ENCODE results near the gene ESPL1.

ESPL1 gene

GRCh38 chr12:53239643-53240258, 28.3 kb upstream of the ESPL1 start:
- no peaks in the 10 kb centered on the region for H3K4me1 ChIP-seq
- TF ChIP-seq, protein P1, sequence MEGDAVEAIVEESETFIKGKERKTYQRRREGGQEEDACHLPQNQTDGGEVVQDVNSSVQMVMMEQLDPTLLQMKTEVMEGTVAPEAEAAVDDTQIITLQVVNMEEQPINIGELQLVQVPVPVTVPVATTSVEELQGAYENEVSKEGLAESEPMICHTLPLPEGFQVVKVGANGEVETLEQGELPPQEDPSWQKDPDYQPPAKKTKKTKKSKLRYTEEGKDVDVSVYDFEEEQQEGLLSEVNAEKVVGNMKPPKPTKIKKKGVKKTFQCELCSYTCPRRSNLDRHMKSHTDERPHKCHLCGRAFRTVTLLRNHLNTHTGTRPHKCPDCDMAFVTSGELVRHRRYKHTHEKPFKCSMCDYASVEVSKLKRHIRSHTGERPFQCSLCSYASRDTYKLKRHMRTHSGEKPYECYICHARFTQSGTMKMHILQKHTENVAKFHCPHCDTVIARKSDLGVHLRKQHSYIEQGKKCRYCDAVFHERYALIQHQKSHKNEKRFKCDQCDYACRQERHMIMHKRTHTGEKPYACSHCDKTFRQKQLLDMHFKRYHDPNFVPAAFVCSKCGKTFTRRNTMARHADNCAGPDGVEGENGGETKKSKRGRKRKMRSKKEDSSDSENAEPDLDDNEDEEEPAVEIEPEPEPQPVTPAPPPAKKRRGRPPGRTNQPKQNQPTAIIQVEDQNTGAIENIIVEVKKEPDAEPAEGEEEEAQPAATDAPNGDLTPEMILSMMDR (IDR thresholded peaks at IDR 0.05): no peak
- no peaks in the 10 kb centered on the region for H3K79me2 ChIP-seq
- H3K9me3 ChIP-seq (ENCODE audit: control insufficient read depth, low read length): no peaks in the 10 kb centered on the region
- no peak overlapping the region for H3K27ac ChIP-seq
- no peak overlapping the region for H3K9ac ChIP-seq
- H3K27me3 ChIP-seq (ENCODE audit: control insufficient read depth, insufficient read depth, low read length): no peaks in the 10 kb centered on the region
- no peak overlapping the region for H2AFZ ChIP-seq
- no peak overlapping the region for H3K4me3 ChIP-seq (ENCODE audit: low read depth, low read length)
- H3K36me3 ChIP-seq (ENCODE audit: control insufficient read depth, insufficient read depth, low read length): no peaks in the 10 kb centered on the region
- H3K4me2 ChIP-seq (ENCODE audit: low read length): no peak overlapping the region

GRCh38 chr12:53241623-53242412, 26.3 kb upstream of the ESPL1 start:
- TF ChIP-seq, protein P1 (IDR thresholded peaks at IDR 0.05): no peak
- Histone ChIP-seq H3K4me2 (ENCODE audit: low read length) (no peak overlapping the region), H3K9ac (no peak overlapping the region), H3K79me2 (no peaks in the 10 kb centered on the region), H3K4me1 (no peaks in the 10 kb centered on the region), H3K36me3 (ENCODE audit: control insufficient read depth, insufficient read depth, low read length) (no peaks in the 10 kb centered on the region), H3K4me3 (ENCODE audit: low read depth, low read length) (no peak overlapping the region), H3K27ac (no peak overlapping the region), H3K9me3 (ENCODE audit: control insufficient read depth, low read length) (no peaks in the 10 kb centered on the region), H2AFZ (no peak overlapping the region), H3K27me3 (ENCODE audit: control insufficient read depth, insufficient read depth, low read length) (no peaks in the 10 kb centered on the region)

- H3K36me3 ChIP-seq (ENCODE audit: control insufficient read depth, insufficient read depth, low read length): no peaks in the 10 kb centered on the region
- no peaks in the 10 kb centered on the region for H3K79me2 ChIP-seq
- no peak overlapping the region for H3K27ac ChIP-seq
- H3K27me3 ChIP-seq (ENCODE audit: control insufficient read depth, insufficient read depth, low read length): no peaks in the 10 kb centered on the region
- H3K4me3 ChIP-seq (ENCODE audit: low read depth, low read length): no peak overlapping the region
- no peaks in the 10 kb centered on the region for H3K4me1 ChIP-seq
- no peak overlapping the region for H3K9ac ChIP-seq
- TF ChIP-seq, protein P1 (IDR thresholded peaks at IDR 0.05): no peak
- H3K4me2 ChIP-seq (ENCODE audit: low read length): no peak overlapping the region
- H3K9me3 ChIP-seq (ENCODE audit: control insufficient read depth, low read length): no peaks in the 10 kb centered on the region
- H2AFZ ChIP-seq: no peak overlapping the region
These were observed 23.8 kb upstream of the ESPL1 start for GRCh38 chr12:53244337-53244736.

DNA sequence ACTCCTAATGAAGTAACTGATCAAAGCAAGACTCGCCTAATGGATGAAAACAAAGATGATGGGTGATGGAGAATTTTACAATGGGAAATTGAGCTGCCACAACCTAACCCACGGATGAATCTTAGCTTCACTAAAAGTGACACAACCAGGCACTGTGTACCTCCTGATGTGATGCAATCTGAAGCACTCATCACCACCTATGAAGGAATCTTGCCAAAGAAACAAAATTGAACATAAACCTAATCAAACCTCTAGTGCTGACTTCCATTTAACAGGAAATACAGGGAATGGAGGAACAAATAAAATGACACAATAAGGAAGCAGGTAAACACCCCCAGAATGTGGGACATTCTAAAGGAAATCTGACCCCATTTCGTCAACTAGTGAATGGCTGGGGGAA, 22.8 kb upstream of the ESPL1 start:
- Histone ChIP-seq H3K9me3 (ENCODE audit: control insufficient read depth, low read length) (no peaks in the 10 kb centered on the region), H3K36me3 (ENCODE audit: control insufficient read depth, insufficient read depth, low read length) (no peaks in the 10 kb centered on the region), H3K4me3 (ENCODE audit: low read depth, low read length) (no peak overlapping the region), H3K27me3 (ENCODE audit: control insufficient read depth, insufficient read depth, low read length) (no peaks in the 10 kb centered on the region), H2AFZ (no peak overlapping the region), H3K4me1 (no peaks in the 10 kb centered on the region), H3K79me2 (no peaks in the 10 kb centered on the region), H3K9ac (no peak overlapping the region), H3K4me2 (ENCODE audit: low read length) (no peak overlapping the region), H3K27ac (no peak overlapping the region)
- TF ChIP-seq, protein P1 (IDR thresholded peaks at IDR 0.05): no peak

Data from parathyroid adenoma (tissue), 2 donors.